Measurements from ENCODE around the gene C5orf58.

Gene C5orf58

DNA sequence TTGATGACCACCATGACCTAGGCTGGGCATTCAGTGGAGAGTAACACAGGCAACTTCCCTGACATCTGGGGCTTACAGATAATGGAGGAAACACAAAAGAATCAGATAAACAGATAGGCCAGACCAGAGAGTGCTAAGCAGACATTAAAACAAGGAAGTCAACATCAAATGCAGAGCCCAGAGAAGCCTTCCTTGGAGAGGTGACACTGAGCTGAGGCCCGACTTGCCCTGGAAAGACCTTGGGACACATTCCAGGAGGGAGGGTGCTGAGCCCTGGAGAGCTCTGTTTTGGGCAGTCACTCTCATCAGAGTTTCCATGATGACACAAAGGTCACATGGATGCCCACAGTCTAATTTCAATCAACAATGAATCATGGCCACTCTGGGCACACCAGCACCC lies 31.9 kb upstream of the C5orf58 start:
- no peak overlapping the region for H3K18ac ChIP-seq (ENCODE audit: low read depth in 1 of 2, low read length in 2 of 2)
- DNase-seq = no peak
- no peak overlapping the region for H2BK120ac ChIP-seq (ENCODE audit: low read depth, low read length)
- no peak overlapping the region for H4K91ac ChIP-seq (ENCODE audit: low read length)
- H3K79me1 ChIP-seq (replicated peaks; ENCODE audit: low read length, poor library complexity, severe bottlenecking) = no peaks in the 10 kb centered on the region
- no peak overlapping the region for H3K4me3 ChIP-seq (ENCODE audit: insufficient read depth in 1 of 2, low read depth in 1 of 2, low read length in 2 of 2)
- H3K14ac ChIP-seq (ENCODE audit: low read length in 2 of 2) = no peak overlapping the region
- no peak overlapping the region for H4K8ac ChIP-seq (ENCODE audit: low read length)
- H3K9me3 ChIP-seq (ENCODE audit: control insufficient read depth, low read length) = no peaks in the 10 kb centered on the region
- H3K4me1 ChIP-seq (ENCODE audit: control insufficient read depth, insufficient read depth, low read depth, low read length) = no peaks in the 10 kb centered on the region
- no peak overlapping the region for H3K23ac ChIP-seq (ENCODE audit: low read length in 2 of 2)
- H3K27me3 ChIP-seq (ENCODE audit: control insufficient read depth in 1 of 2, insufficient read depth in 1 of 2, low read length in 2 of 2) = peaks cover 35 to 66% of the 10 kb centered on the region in 2 experiments
- no peak overlapping the region for H2BK12ac ChIP-seq (ENCODE audit: low read length in 2 of 2)
- no peak overlapping the region for H3K27ac ChIP-seq (ENCODE audit: low read length, poor library complexity, severe bottlenecking)
- H3K9ac ChIP-seq (ENCODE audit: low read length) = no peak overlapping the region
- no peak overlapping the region for H2AK5ac ChIP-seq (ENCODE audit: low read length, severe bottlenecking)
- no peak overlapping the region for H2BK5ac ChIP-seq (ENCODE audit: low read depth, low read length, poor library complexity, severe bottlenecking)
- no peak overlapping the region for H2AFZ ChIP-seq (ENCODE audit: low read depth, low read length)
- H3K4ac ChIP-seq (ENCODE audit: low read depth in 1 of 2, low read length in 2 of 2) = no peak overlapping the region
- H3K4me2 ChIP-seq (ENCODE audit: low read length, poor library complexity, severe bottlenecking) = no peak overlapping the region
- WGBS = 0% methylated on average over 1 of the region's 1 CpG
- no peaks in the 10 kb centered on the region for H3K36me3 ChIP-seq (ENCODE audit: control insufficient read depth in 1 of 2, insufficient read depth in 2 of 2, low read depth in 1 of 2, low read length in 2 of 2)
- H2BK15ac ChIP-seq (ENCODE audit: low read depth, poor library complexity, severe bottlenecking) = no peak overlapping the region

GRCh38 chr5:170201311-170201710 lies 31.5 kb upstream of the C5orf58 start:
- Histone ChIP-seq H4K91ac (ENCODE audit: low read length) (no peak overlapping the region), H3K18ac (ENCODE audit: low read depth in 1 of 2, low read length in 2 of 2) (no peak overlapping the region), H4K8ac (ENCODE audit: low read length) (no peak overlapping the region), H3K4me3 (ENCODE audit: insufficient read depth in 1 of 2, low read depth in 1 of 2, low read length in 2 of 2) (no peak overlapping the region), H3K36me3 (ENCODE audit: control insufficient read depth in 1 of 2, insufficient read depth in 2 of 2, low read depth in 1 of 2, low read length in 2 of 2) (no peaks in the 10 kb centered on the region), H3K27me3 (ENCODE audit: control insufficient read depth in 1 of 2, insufficient read depth in 1 of 2, low read length in 2 of 2) (peaks cover 31 to 63% of the 10 kb centered on the region in 2 experiments), H2BK5ac (ENCODE audit: low read depth, low read length, poor library complexity, severe bottlenecking) (no peak overlapping the region), H3K9me3 (ENCODE audit: control insufficient read depth, low read length) (no peaks in the 10 kb centered on the region), H3K27ac (ENCODE audit: low read length, poor library complexity, severe bottlenecking) (no peak overlapping the region), H3K9ac (ENCODE audit: low read length) (no peak overlapping the region), H2BK15ac (ENCODE audit: low read depth, poor library complexity, severe bottlenecking) (no peak overlapping the region), H2AK5ac (ENCODE audit: low read length, severe bottlenecking) (no peak overlapping the region), H2BK12ac (ENCODE audit: low read length in 2 of 2) (no peak overlapping the region), H3K4me2 (ENCODE audit: low read length, poor library complexity, severe bottlenecking) (no peak overlapping the region), H3K23ac (ENCODE audit: low read length in 2 of 2) (no peak overlapping the region), H3K14ac (ENCODE audit: low read length in 2 of 2) (no peak overlapping the region), H2AFZ (ENCODE audit: low read depth, low read length) (no peak overlapping the region), H3K4ac (ENCODE audit: low read depth in 1 of 2, low read length in 2 of 2) (no peak overlapping the region), H2BK120ac (ENCODE audit: low read depth, low read length) (no peak overlapping the region), H3K79me1 (replicated peaks; ENCODE audit: low read length, poor library complexity, severe bottlenecking) (no peaks in the 10 kb centered on the region), H3K4me1 (ENCODE audit: control insufficient read depth, insufficient read depth, low read depth, low read length) (no peaks in the 10 kb centered on the region)
- WGBS = 87% methylated on average over 1 of the region's 2 CpGs
- no peak for DNase-seq

DNA sequence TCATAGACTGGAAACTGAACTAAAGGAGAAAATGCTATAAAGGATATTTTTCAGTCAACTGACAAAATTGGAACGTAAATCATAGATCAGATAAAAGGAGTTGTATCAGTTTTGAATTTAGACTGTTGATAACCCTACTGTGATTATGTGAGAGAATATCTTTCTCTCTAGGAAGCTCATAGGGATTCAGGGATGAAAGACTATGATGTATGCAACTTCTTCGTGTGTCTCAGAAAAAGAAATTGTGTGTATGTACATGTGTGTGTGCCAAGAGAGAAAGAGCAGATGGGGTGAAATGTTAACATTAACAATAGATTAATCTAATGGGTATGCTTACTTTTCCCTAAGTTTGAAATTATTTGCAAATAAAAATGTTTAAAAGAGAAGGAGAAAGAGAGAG lies 30.7 kb upstream of the C5orf58 start:
- Histone ChIP-seq H4K8ac (ENCODE audit: low read length) (no peak overlapping the region), H2BK120ac (ENCODE audit: low read depth, low read length) (no peak overlapping the region), H2AFZ (ENCODE audit: low read depth, low read length) (no peak overlapping the region), H2BK15ac (ENCODE audit: low read depth, poor library complexity, severe bottlenecking) (no peak overlapping the region), H3K4me3 (ENCODE audit: insufficient read depth in 1 of 2, low read depth in 1 of 2, low read length in 2 of 2) (no peak overlapping the region), H3K18ac (ENCODE audit: low read depth in 1 of 2, low read length in 2 of 2) (no peak overlapping the region), H3K14ac (ENCODE audit: low read length in 2 of 2) (no peak overlapping the region), H3K4me2 (ENCODE audit: low read length, poor library complexity, severe bottlenecking) (no peak overlapping the region), H3K4ac (ENCODE audit: low read depth in 1 of 2, low read length in 2 of 2) (no peak overlapping the region), H2AK5ac (ENCODE audit: low read length, severe bottlenecking) (no peak overlapping the region), H2BK12ac (ENCODE audit: low read length in 2 of 2) (no peak overlapping the region), H3K9me3 (ENCODE audit: control insufficient read depth, low read length) (no peaks in the 10 kb centered on the region), H3K27ac (ENCODE audit: low read length, poor library complexity, severe bottlenecking) (no peak overlapping the region), H3K9ac (ENCODE audit: low read length) (no peak overlapping the region), H3K4me1 (ENCODE audit: control insufficient read depth, insufficient read depth, low read depth, low read length) (no peaks in the 10 kb centered on the region), H3K79me1 (replicated peaks; ENCODE audit: low read length, poor library complexity, severe bottlenecking) (no peaks in the 10 kb centered on the region), H3K36me3 (ENCODE audit: control insufficient read depth in 1 of 2, insufficient read depth in 2 of 2, low read depth in 1 of 2, low read length in 2 of 2) (no peaks in the 10 kb centered on the region), H3K27me3 (ENCODE audit: control insufficient read depth in 1 of 2, insufficient read depth in 1 of 2, low read length in 2 of 2) (peaks cover 26 to 65% of the 10 kb centered on the region in 2 experiments), H4K91ac (ENCODE audit: low read length) (no peak overlapping the region), H2BK5ac (ENCODE audit: low read depth, low read length, poor library complexity, severe bottlenecking) (no peak overlapping the region), H3K23ac (ENCODE audit: low read length in 2 of 2) (no peak overlapping the region)
- 96% methylated on average over 2 of the region's 2 CpGs for WGBS
- no peak for DNase-seq

GRCh38 chr5:170204202-170204601 lies 28.6 kb upstream of the C5orf58 start:
- no peak overlapping the region for H3K23ac ChIP-seq (ENCODE audit: low read length in 2 of 2)
- no peak overlapping the region for H2BK12ac ChIP-seq (ENCODE audit: low read length in 2 of 2)
- no peak for DNase-seq
- no peaks in the 10 kb centered on the region for H3K36me3 ChIP-seq (ENCODE audit: control insufficient read depth in 1 of 2, insufficient read depth in 2 of 2, low read depth in 1 of 2, low read length in 2 of 2)
- no peak overlapping the region for H2BK5ac ChIP-seq (ENCODE audit: low read depth, low read length, poor library complexity, severe bottlenecking)
- no peak overlapping the region for H2BK120ac ChIP-seq (ENCODE audit: low read depth, low read length)
- H3K9me3 ChIP-seq (ENCODE audit: control insufficient read depth, low read length) = no peaks in the 10 kb centered on the region
- H3K9ac ChIP-seq (ENCODE audit: low read length) = no peak overlapping the region
- H2AFZ ChIP-seq (ENCODE audit: low read depth, low read length) = no peak overlapping the region
- H3K4me3 ChIP-seq (ENCODE audit: insufficient read depth in 1 of 2, low read depth in 1 of 2, low read length in 2 of 2) = no peak overlapping the region
- H2AK5ac ChIP-seq (ENCODE audit: low read length, severe bottlenecking) = no peak overlapping the region
- H3K4me1 ChIP-seq (ENCODE audit: control insufficient read depth, insufficient read depth, low read depth, low read length) = no peaks in the 10 kb centered on the region
- no peaks in the 10 kb centered on the region for H3K79me1 ChIP-seq (replicated peaks; ENCODE audit: low read length, poor library complexity, severe bottlenecking)
- no peak overlapping the region for H3K4ac ChIP-seq (ENCODE audit: low read depth in 1 of 2, low read length in 2 of 2)
- H3K4me2 ChIP-seq (ENCODE audit: low read length, poor library complexity, severe bottlenecking) = no peak overlapping the region
- peaks cover 18 to 47% of the 10 kb centered on the region in 2 experiments for H3K27me3 ChIP-seq (ENCODE audit: control insufficient read depth in 1 of 2, insufficient read depth in 1 of 2, low read length in 2 of 2)
- H4K8ac ChIP-seq (ENCODE audit: low read length) = no peak overlapping the region
- no peak overlapping the region for H3K14ac ChIP-seq (ENCODE audit: low read length in 2 of 2)
- 92% methylated on average over 5 of the region's 5 CpGs for WGBS
- H4K91ac ChIP-seq (ENCODE audit: low read length) = no peak overlapping the region
- H3K18ac ChIP-seq (ENCODE audit: low read depth in 1 of 2, low read length in 2 of 2) = no peak overlapping the region
- no peak overlapping the region for H2BK15ac ChIP-seq (ENCODE audit: low read depth, poor library complexity, severe bottlenecking)
- H3K27ac ChIP-seq (ENCODE audit: low read length, poor library complexity, severe bottlenecking) = no peak overlapping the region
